Measurements from ENCODE around the gene XXYLT1.
"Not testable (repeated sequence)": the region's sequence is repeated elsewhere in the genome, so short reads cannot be mapped to it uniquely, and the experiment has no call there.

The XXYLT1 gene

GRCh38 chr3:195219351-195220230 lies 51.4 kb downstream of the XXYLT1 start:
- Histone ChIP-seq H3K4me1 (ENCODE audit: control insufficient read depth in 5 of 5, insufficient read depth in 5 of 5, low read length in 5 of 5) (peaks cover 7 to 46% (median 39%) of the 10 kb centered on the region in 5 donors), H3K9ac (ENCODE audit: low read length in 5 of 5) (no peak overlapping the region)

GRCh38 chr3:195218331-195218730 lies 52.6 kb downstream of the XXYLT1 start:
- H3K4me1 ChIP-seq (ENCODE audit: control insufficient read depth in 5 of 5, insufficient read depth in 5 of 5, low read length in 5 of 5): peaks cover 7 to 42% (median 37%) of the 10 kb centered on the region in 5 donors
- not testable (repeated sequence) for H3K9ac ChIP-seq (ENCODE audit: low read length in 5 of 5); H3K9me3 ChIP-seq (ENCODE audit: control insufficient read depth in 5 of 5, low read length in 5 of 5); H3K27me3 ChIP-seq (ENCODE audit: control insufficient read depth in 5 of 5, insufficient read depth in 4 of 5, low read length in 5 of 5); H3K4me3 ChIP-seq (ENCODE audit: low read depth in 1 of 5, low read length in 5 of 5); H3K27ac ChIP-seq (ENCODE audit: low read depth, low read length); H3K36me3 ChIP-seq (ENCODE audit: control insufficient read depth in 5 of 5, insufficient read depth in 5 of 5, low read length in 5 of 5)

More at GRCh38 chr3:195219351-195220230, 51.4 kb downstream of the XXYLT1 start:
- peaks cover 0 to under 1% (median 0%) of the 10 kb centered on the region in 5 donors for H3K9me3 ChIP-seq (ENCODE audit: control insufficient read depth in 5 of 5, low read length in 5 of 5)
- H3K36me3 ChIP-seq (ENCODE audit: control insufficient read depth in 5 of 5, insufficient read depth in 5 of 5, low read length in 5 of 5): no peaks in the 10 kb centered on the region
- H3K27ac ChIP-seq (ENCODE audit: low read depth, low read length): no peak overlapping the region
- H3K4me3 ChIP-seq (ENCODE audit: low read depth in 1 of 5, low read length in 5 of 5): no peak overlapping the region
- no peaks in the 10 kb centered on the region for H3K27me3 ChIP-seq (ENCODE audit: control insufficient read depth in 5 of 5, insufficient read depth in 4 of 5, low read length in 5 of 5)

GRCh38 chr3:195215576-195215975 lies 55.4 kb downstream of the XXYLT1 start:
- H3K27ac ChIP-seq (ENCODE audit: low read depth, low read length); H3K4me3 ChIP-seq (ENCODE audit: low read depth in 1 of 5, low read length in 5 of 5); H3K27me3 ChIP-seq (ENCODE audit: control insufficient read depth in 5 of 5, insufficient read depth in 4 of 5, low read length in 5 of 5); H3K9me3 ChIP-seq (ENCODE audit: control insufficient read depth in 5 of 5, low read length in 5 of 5); H3K36me3 ChIP-seq (ENCODE audit: control insufficient read depth in 5 of 5, insufficient read depth in 5 of 5, low read length in 5 of 5); H3K9ac ChIP-seq (ENCODE audit: low read length in 5 of 5): not testable (repeated sequence)
- peaks cover 0 to 25% (median 16%) of the 10 kb centered on the region in 5 donors for H3K4me1 ChIP-seq (ENCODE audit: control insufficient read depth in 5 of 5, insufficient read depth in 5 of 5, low read length in 5 of 5)

GRCh38 chr3:195214381-195214780 lies 56.6 kb downstream of the XXYLT1 start:
- Histone ChIP-seq H3K27ac (ENCODE audit: low read depth, low read length) (no peak overlapping the region), H3K9me3 (ENCODE audit: control insufficient read depth in 5 of 5, low read length in 5 of 5) (peaks cover 0 to 4% (median 0%) of the 10 kb centered on the region in 5 donors), H3K36me3 (ENCODE audit: control insufficient read depth in 5 of 5, insufficient read depth in 5 of 5, low read length in 5 of 5) (no peaks in the 10 kb centered on the region), H3K9ac (ENCODE audit: low read length in 5 of 5) (no peak overlapping the region), H3K27me3 (ENCODE audit: control insufficient read depth in 5 of 5, insufficient read depth in 4 of 5, low read length in 5 of 5) (no peaks in the 10 kb centered on the region), H3K4me3 (ENCODE audit: low read depth in 1 of 5, low read length in 5 of 5) (no peak overlapping the region), H3K4me1 (ENCODE audit: control insufficient read depth in 5 of 5, insufficient read depth in 5 of 5, low read length in 5 of 5) (peaks cover 7 to 30% (median 22%) of the 10 kb centered on the region in 5 donors)

- no peak overlapping the region for H3K27ac ChIP-seq (ENCODE audit: low read depth, low read length)
- H3K4me1 ChIP-seq (ENCODE audit: control insufficient read depth in 5 of 5, insufficient read depth in 5 of 5, low read length in 5 of 5): peaks cover 10 to 36% (median 28%) of the 10 kb centered on the region in 5 donors
- H3K4me3 ChIP-seq (ENCODE audit: low read depth in 1 of 5, low read length in 5 of 5): no peak overlapping the region
- H3K27me3 ChIP-seq (ENCODE audit: control insufficient read depth in 5 of 5, insufficient read depth in 4 of 5, low read length in 5 of 5): no peaks in the 10 kb centered on the region
- no peak overlapping the region for H3K9ac ChIP-seq (ENCODE audit: low read length in 5 of 5)
- H3K36me3 ChIP-seq (ENCODE audit: control insufficient read depth in 5 of 5, insufficient read depth in 5 of 5, low read length in 5 of 5): no peaks in the 10 kb centered on the region
- H3K9me3 ChIP-seq (ENCODE audit: control insufficient read depth in 5 of 5, low read length in 5 of 5): peaks cover 0 to 4% (median 0%) of the 10 kb centered on the region in 5 donors
Measured at GRCh38 chr3:195213639-195214315, 57.2 kb downstream of the XXYLT1 start.

- Histone ChIP-seq H3K27me3 (ENCODE audit: control insufficient read depth in 5 of 5, insufficient read depth in 4 of 5, low read length in 5 of 5) (no peaks in the 10 kb centered on the region), H3K9ac (ENCODE audit: low read length in 5 of 5) (no peak overlapping the region), H3K4me1 (ENCODE audit: control insufficient read depth in 5 of 5, insufficient read depth in 5 of 5, low read length in 5 of 5) (peaks cover 17 to 45% (median 38%) of the 10 kb centered on the region in 5 donors), H3K27ac (ENCODE audit: low read depth, low read length) (no peak overlapping the region), H3K4me3 (ENCODE audit: low read depth in 1 of 5, low read length in 5 of 5) (no peak overlapping the region), H3K9me3 (ENCODE audit: control insufficient read depth in 5 of 5, low read length in 5 of 5) (peaks cover 0 to 4% (median 0%) of the 10 kb centered on the region in 5 donors), H3K36me3 (ENCODE audit: control insufficient read depth in 5 of 5, insufficient read depth in 5 of 5, low read length in 5 of 5) (no peaks in the 10 kb centered on the region)
Measured at GRCh38 chr3:195212749-195213375, 58.1 kb downstream of the XXYLT1 start.

GRCh38 chr3:195212033-195212748 lies 58.8 kb downstream of the XXYLT1 start:
- Histone ChIP-seq H3K27me3 (ENCODE audit: control insufficient read depth in 5 of 5, insufficient read depth in 4 of 5, low read length in 5 of 5) (no peaks in the 10 kb centered on the region), H3K27ac (ENCODE audit: low read depth, low read length) (no peak overlapping the region), H3K36me3 (ENCODE audit: control insufficient read depth in 5 of 5, insufficient read depth in 5 of 5, low read length in 5 of 5) (no peaks in the 10 kb centered on the region), H3K4me3 (ENCODE audit: low read depth in 1 of 5, low read length in 5 of 5) (no peak overlapping the region), H3K9me3 (ENCODE audit: control insufficient read depth in 5 of 5, low read length in 5 of 5) (peaks cover 0 to 4% (median 0%) of the 10 kb centered on the region in 5 donors), H3K4me1 (ENCODE audit: control insufficient read depth in 5 of 5, insufficient read depth in 5 of 5, low read length in 5 of 5) (peaks cover 19 to 51% (median 44%) of the 10 kb centered on the region in 5 donors), H3K9ac (ENCODE audit: low read length in 5 of 5) (no peak overlapping the region)

- peaks cover 19 to 58% (median 48%) of the 10 kb centered on the region in 5 donors for H3K4me1 ChIP-seq (ENCODE audit: control insufficient read depth in 5 of 5, insufficient read depth in 5 of 5, low read length in 5 of 5)
- H3K27me3 ChIP-seq (ENCODE audit: control insufficient read depth in 5 of 5, insufficient read depth in 4 of 5, low read length in 5 of 5): no peaks in the 10 kb centered on the region
- H3K4me3 ChIP-seq (ENCODE audit: low read depth in 1 of 5, low read length in 5 of 5): peak overlapping the region; percentile 42 to 47 (median 43)
- H3K9me3 ChIP-seq (ENCODE audit: control insufficient read depth in 5 of 5, low read length in 5 of 5): peaks cover 0 to 4% (median 0%) of the 10 kb centered on the region in 5 donors
- no peaks in the 10 kb centered on the region for H3K36me3 ChIP-seq (ENCODE audit: control insufficient read depth in 5 of 5, insufficient read depth in 5 of 5, low read length in 5 of 5)
- H3K27ac ChIP-seq (ENCODE audit: low read depth, low read length): peak overlapping the region; percentile 93
- H3K9ac ChIP-seq (ENCODE audit: low read length in 5 of 5): peak overlapping the region in 4 of 5 donors; percentile 25 to 71 (median 36)
Measured at GRCh38 chr3:195210266-195210973, 60.5 kb downstream of the XXYLT1 start.

- H3K4me3 ChIP-seq (ENCODE audit: low read depth in 1 of 5, low read length in 5 of 5): peak overlapping the region; percentile 41 to 47 (median 43)
- peaks cover 22 to 63% (median 54%) of the 10 kb centered on the region in 5 donors for H3K4me1 ChIP-seq (ENCODE audit: control insufficient read depth in 5 of 5, insufficient read depth in 5 of 5, low read length in 5 of 5)
Measured at GRCh38 chr3:195209847-195210265, 61.1 kb downstream of the XXYLT1 start.

More at GRCh38 chr3:195209847-195210265, 61.1 kb downstream of the XXYLT1 start:
- Histone ChIP-seq H3K9me3 (ENCODE audit: control insufficient read depth in 5 of 5, low read length in 5 of 5) (peaks cover 0 to 4% (median 0%) of the 10 kb centered on the region in 5 donors), H3K27ac (ENCODE audit: low read depth, low read length) (peak overlapping the region; percentile 93), H3K9ac (ENCODE audit: low read length in 5 of 5) (peak overlapping the region in 3 of 5 donors; percentile 29 to 73 (median 71)), H3K36me3 (ENCODE audit: control insufficient read depth in 5 of 5, insufficient read depth in 5 of 5, low read length in 5 of 5) (no peaks in the 10 kb centered on the region), H3K27me3 (ENCODE audit: control insufficient read depth in 5 of 5, insufficient read depth in 4 of 5, low read length in 5 of 5) (no peaks in the 10 kb centered on the region)
